Left forelimb (tissue), 1 donor: ENCODE data around the gene PSMA4.
A peak's percentile ranks its signal among the peaks of the same experiment; 100 is the strongest.
"Not testable (repeated sequence)": the region's sequence is repeated elsewhere in the genome, so short reads cannot be mapped to it uniquely, and the experiment has no call there.

Source experiments
- DNase-seq: peaks from one replicate; pipeline ENCODE4 v3.0.0-alpha.2; 2018; ENCODE audit warnings: low spot score

The PSMA4 gene

DNA sequence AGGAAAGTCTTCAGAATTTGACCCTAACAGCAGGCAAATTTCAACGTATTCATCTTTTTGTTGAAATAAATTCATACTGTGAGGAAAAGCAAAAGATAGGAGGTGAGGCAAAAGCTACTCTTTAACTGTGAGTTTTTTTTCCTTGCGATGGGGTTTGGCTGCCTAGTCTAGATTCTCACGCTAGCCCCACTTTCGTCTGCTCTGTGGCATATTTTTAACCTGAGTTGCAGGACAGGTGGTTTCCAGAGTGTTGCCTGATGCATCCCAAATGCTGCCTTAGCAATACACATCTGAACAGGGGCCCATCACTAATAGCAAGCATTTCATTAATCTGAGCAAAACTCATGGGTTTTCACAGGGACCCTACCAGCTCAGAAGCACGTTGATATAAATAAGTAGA lies 11.7 kb downstream of the PSMA4 start:
- DNase-seq, result no peak

DNA sequence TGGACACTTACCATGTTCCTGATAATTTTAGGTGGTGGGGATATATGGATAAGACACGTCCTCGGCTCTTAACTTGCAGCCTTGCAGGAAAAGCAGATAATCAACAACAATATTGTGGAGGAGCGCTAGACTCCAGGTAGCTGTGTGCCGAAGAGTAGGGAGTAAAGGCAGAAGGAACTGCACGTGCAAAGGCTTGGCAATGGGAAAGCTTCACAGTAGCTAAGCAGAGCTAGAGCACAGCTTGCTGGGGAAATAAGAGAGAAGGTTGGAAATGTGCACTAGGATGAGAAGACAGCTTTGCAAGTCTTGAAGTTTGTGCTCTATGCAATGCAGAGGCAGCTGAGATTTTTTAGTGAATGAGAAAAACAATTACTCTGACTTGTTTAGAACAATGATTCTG lies 12.4 kb downstream of the PSMA4 start:
- DNase-seq, result no peak

DNA sequence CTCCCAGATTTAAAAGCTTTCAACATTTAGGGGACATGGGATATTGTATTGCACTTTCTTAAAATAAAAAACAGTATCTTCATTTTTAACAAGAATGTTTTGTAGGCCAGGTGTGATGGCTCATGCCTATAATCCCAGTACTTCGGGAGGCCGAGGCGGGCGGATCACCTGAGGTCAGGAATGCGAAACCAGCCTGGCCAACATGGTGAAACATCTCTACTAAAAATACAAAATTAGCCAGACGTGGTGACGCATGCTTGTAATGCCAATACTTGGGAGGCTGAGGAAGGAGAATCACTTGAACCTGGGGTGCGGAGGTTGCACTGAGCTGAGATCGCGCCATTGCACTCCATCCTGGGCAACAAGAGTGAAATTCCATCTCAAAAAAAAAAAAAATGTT lies 20.0 kb downstream of the PSMA4 start:
- not testable (repeated sequence) for DNase-seq

DNA sequence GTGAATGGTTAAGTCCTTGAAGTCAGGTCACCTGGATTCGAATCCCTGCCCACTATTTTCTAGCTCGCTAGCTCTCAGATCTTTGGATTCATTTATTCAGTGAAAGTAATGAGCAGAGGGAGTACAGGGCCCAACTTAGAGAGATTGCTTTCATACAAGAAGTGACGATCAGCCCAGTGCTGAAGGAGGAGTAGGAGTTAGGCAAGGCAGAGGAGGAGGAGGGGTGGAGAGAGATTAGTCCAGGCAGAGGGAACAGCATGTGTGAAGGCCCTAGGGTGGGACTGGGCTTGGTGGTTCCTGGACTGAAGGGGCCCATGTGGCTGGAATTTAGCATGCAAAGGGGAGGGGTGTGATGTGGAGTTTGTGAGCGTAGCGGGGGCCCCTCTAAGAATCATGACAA lies 21.2 kb downstream of the PSMA4 start:
- DNase-seq, result no peak

DNA sequence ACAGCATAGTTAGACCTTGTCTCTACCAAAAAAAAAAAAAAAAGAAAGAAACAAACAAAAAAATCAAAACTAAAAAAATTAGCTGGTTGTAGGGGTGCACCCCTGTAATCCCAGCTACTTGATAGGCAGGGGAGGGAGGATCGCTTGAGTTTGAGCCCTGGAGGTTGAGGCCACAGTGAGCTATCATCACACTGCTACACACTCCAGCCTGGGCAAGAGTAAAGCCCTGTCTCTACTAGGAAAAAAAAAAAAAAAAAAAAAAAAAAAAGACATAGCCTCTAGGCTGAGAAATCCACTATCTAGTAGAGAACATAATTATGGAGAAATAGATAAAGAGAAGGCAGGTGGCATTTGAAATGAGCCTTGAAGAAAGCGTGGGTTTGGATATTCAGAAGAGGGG lies 22.8 kb downstream of the PSMA4 start:
- no peak for DNase-seq

DNA sequence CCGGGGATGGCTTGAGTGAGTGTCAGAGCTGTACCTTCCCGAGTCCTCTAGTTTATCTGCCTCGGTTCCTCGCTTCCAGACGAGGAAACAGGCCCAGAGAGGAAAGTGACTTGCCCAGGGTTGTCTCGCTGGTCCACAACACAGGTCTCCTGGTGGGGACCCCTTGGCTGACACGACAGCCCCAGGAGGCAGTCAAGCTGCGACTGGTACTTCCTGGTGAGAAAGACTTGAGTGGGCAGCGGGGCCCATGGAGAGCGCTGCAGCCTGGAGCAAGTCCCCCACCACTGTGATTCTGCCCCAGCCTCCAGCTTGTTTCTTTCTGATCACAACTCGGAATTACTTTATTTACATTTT lies 24.5 kb downstream of the PSMA4 start:
- no peak for DNase-seq

DNA sequence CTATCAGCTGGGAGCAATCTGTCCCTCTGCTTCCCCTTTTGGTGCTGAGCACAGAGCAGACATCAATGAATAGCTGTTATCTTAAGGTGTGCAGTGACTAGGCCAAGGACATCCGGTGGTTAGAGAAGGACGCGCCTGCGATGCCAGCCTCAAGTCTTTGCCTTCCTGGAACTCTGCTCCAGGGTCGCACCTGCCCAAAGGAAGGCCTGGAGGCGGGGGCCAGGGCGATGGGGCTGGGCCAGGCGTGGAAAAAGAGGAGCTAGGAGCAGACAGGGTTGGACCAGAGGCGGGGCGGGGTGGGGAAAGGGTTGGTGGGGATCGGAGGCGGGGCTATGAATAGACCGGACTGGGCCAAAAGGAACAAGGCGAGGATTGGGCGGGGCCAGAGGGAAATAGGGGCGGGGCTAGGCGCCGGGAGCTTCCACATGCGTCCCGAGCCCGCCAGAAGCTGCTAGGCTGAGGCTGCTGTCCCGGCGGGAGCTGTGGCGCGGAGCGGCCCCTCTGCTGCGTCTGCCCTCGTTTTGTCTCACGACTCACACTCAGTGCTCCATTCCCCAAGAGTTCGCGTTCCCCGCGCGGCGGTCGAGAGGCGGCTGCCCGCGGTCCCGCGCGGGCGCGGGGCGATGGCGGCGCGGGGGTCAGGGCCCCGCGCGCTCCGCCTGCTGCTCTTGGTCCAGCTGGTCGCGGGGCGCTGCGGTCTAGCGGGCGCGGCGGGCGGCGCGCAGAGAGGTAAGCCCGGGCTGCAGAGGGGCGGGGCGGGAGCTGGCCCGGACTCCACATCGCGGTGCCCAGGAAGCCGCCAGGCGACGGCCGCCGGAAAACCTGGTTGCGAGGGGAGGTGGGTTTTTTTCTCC lies 25.1 kb downstream of the PSMA4 start, which contains the start of gene CHRNA5:
Gene CHRNA5 (plus strand): TSS at position 424 of the 854 bp plus-strand sequence. CDS start 200 bp downstream, at position 624.
- peak; percentile 87 for DNase-seq

DNA sequence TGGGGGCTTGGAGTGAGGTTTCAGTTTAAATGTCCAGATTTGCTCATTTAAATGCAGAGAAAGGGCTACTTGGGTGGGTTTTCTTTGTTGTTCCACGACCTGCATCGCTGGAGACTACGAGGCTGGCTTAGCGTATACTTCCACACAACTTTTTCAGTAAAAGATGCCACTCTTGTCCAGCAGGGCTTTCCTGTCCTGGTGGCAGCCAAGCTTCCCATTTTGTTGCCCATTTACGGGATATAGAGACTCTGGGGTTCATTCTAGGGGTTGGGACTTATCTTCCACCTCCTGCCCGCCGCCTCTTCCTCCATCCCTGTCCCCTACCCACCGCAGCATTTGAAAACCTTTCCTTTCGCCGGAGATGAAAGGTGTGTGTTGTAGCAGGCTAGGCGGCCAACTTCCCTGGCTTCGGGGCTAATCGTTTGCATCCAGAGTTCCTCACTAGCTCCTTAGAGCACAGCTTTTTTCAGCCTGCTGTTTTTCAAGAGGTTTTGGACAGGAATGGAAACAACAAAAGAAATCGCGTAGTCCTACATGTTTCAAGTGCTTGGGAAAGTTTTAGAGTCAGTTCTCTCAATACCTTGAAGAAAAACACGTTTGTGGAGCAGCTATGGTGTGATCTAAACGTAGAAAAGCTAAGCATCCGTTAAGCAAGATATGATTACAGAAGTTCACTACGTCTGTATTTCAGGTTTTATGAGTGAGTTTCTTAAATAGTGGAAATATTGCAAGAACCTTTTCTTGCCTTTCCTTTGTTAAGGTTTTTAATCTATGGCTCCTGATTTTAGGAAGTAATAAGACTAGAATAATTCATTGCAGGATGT lies 25.9 kb downstream of the PSMA4 start:
- no peak for DNase-seq

DNA sequence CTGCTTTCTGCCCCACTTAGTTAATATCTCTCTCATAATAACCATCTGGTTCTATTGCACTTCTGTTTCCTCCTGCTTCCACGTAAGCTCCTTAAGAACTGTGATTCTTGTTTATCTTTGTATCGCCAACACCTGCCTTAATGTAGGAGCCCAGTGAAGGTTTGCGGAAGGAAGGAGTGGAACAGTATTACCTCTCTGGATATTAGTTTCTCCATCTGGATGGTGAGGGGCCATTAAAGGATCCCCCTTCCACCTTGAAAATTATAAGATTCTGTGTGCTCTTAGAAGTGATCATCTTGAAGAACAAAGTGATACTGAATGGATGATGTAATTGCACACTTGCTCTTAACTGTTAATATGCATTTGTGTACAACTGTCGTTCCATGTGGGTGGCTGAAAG lies 27.3 kb downstream of the PSMA4 start:
- no peak for DNase-seq

DNA sequence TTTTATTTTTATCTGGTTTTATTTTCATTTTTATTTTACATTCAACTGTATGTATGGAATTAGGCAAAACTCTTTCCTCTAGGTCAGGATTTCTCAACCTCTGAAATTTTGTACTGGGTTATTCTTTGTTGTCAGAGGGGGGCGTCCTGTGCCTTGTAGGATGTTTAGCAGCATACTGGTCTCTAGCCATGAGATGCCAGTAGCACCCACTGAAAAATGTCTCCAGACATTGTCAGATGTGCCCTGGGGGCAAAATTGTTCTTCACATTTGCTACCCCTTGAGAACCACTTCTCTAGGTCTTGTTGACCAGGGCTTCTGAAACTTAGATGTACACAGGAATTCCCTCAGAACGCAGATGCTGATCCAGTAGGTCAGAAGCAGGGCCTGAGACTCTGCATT lies 30.5 kb downstream of the PSMA4 start:
- DNase-seq, result no peak

DNA sequence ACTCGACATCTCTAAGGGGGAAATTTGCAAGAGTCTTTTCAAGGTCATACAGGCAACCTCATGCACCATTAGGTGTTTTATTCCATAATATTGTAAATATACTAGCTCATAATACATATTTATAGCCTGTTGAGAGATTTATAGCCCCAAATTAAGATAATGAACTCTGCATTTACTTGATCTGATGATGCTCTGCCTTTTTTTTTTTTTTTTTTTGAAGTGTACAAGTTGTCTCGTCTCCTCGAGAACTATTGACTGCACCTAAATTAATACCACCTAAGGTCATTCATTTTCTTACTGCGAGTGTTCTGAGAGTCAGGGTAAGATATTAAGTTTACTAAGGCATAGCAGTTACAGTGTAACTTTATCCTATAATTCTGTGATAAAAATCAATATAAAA lies 31.1 kb downstream of the PSMA4 start:
- no peak for DNase-seq

DNA sequence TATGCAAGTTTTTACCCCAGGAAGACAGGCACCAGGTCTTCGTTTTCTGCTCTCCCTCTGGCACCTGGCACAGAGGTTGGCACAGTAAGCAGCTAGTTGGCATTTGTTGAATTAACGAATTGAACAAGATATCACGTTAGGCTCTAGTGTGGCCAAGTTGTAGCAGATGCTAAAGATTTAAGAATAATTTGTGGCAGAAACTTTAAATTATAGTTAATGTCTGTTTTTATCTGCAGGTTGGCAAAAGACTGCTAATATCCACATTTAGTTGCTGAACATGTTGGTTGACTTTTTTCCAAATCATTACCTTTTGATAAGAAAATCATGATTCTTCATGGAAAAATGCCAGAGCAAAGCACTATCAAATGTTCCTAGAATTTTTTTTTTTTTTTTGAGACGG lies 33.2 kb downstream of the PSMA4 start:
- no peak for DNase-seq

DNA sequence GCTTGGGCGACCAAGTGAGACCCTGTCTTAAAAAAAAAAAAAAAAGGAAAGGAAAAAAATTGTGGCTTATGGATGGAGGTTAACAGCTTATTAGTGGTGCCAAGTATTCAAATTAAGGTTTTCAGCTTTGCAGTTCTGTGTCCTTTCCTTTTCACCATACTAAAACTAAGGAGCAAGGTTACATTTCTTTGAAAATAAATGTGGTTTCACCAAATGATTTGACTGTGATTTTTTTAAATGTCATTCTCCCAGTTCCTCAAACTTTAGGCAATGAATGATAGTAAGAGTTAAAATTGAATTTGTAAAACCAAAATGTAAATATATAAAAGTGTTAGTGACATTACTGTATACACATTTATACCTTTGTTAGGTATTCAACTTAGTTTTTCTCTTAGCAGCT lies 34.7 kb downstream of the PSMA4 start:
- no peak for DNase-seq

DNA sequence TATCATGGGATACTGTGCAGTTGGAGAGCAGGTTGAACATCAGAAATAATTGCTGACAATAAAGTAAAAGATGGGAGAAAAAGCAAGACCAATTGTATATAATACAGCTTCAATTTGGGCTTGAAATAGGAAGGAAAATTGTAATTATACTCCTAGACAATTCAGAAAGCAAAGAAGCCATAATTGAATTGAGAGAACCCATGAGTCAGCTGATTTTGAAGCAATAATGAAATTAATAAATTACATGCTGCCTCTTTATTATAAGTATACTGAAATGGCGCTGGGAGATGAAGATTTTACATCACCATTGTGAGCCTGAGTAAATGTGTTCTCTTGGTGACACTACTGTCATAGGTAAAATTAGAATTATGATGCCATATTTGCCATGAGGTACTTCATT lies 57.3 kb downstream of the PSMA4 start:
- DNase-seq, result no peak

DNA sequence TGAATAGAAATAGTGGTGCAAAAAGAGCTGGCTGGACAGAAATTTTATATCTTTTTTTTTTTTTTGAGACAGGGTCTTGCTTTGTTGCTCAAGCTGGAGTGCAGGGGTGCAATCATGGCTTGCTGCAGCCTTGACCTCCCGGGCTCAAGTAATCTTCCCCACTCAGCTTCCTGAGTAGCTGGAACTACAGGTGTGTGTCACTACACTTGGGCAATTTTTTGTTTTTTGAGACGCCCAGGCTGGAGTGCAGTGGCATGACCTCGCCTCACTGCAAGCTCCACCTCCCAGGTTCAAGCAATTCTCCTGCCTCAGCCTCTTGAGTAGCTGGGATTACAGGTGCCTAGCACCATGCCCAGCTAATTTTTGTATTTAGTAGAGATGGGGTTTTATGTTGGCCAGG lies 58.1 kb downstream of the PSMA4 start:
- DNase-seq, result no peak

DNA sequence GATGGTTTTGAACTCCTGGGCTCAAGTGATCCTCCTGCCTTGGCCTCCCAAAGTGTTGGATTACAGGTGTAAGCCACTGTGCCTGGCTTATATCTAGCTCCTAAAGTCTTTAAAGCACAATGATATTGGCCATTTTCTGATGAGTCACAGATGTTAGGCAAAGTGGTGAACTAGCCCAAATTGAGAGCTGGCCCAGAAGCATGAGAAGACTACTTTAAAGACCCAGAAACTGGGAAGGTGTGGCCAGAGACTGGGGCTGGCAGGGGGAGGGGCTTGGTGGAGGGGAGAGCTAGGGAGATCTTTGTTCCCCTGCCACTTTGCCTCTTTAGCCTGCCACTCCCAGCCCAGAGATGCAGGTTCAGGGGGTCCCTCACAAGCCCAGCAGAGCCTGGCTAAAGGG lies 58.9 kb downstream of the PSMA4 start:
- no peak for DNase-seq
